Activated T-cell treated with anti-CD3 and anti-CD28 coated beads for 24 hours (primary cell): ENCODE results near the gene KDM4C.
"Not testable (repeated sequence)": the region's sequence is repeated elsewhere in the genome, so short reads cannot be mapped to it uniquely, and the experiment has no call there.

Experiments
- DNase-seq: peaks from one replicate; pipeline ENCODE4 v3.0.0-alpha.2; 2020; ENCODE audit warnings: low read depth

The KDM4C gene

DNA sequence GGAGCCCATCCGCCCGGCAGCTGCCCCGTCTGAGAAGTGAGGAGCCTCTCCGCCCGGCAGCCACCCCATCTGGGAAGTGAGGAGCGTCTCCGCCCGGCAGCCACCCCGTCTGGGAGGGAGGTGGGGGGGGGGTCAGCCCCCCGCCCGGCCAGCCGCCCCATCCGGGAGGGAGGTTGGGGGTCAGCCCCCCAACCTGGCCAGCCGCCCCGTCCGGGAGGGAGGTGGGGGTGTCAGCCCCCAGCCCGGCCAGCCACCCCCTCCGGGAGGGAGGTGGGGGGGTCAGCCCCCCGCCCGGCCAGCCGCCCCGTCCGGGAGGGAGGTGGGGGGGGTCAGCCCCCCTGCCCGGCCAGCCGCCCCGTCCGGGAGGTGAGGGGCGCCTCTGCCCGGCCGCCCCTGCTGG, 49.9 kb downstream of the KDM4C start:
- not testable (repeated sequence) for DNase-seq

DNA sequence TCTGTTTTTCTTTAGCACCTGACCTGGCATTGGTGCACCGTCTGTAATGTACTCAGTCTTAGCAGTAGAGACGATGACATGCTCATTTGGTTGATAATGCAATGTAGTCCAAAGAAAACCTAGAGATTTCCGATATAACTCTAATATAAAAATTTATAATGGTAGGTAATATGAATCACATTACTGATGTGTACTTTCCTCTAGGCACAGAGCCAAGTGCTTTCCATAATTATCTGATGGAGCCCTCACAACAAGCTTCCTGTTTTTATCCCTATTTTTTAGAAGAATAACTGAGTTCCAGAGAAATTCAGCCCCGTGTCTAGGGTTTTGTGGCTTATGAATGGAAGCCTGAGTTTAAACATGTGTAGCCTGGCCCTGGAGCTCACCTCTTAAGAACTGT, 53.7 kb downstream of the KDM4C start:
- DNase-seq: no peak

DNA sequence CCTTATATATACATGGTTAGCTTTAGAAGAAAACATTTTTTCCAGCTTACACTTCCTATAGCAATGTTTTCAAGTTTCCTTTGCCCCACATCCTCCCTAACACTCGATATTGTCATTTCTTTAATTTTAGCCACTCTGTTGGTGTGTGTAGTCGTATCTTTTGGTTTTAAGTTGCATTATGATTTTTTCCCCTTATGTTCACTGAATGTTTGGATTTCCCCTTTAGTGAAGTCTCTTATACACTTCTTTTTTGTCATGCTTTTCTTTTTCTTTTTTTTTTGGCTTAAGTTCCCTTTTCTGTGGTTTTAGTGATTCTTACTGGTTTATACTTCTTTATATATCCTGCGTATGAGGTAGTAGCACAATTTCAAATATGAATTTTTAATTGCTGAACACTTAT, 58.8 kb downstream of the KDM4C start:
- DNase-seq: no peak

DNA sequence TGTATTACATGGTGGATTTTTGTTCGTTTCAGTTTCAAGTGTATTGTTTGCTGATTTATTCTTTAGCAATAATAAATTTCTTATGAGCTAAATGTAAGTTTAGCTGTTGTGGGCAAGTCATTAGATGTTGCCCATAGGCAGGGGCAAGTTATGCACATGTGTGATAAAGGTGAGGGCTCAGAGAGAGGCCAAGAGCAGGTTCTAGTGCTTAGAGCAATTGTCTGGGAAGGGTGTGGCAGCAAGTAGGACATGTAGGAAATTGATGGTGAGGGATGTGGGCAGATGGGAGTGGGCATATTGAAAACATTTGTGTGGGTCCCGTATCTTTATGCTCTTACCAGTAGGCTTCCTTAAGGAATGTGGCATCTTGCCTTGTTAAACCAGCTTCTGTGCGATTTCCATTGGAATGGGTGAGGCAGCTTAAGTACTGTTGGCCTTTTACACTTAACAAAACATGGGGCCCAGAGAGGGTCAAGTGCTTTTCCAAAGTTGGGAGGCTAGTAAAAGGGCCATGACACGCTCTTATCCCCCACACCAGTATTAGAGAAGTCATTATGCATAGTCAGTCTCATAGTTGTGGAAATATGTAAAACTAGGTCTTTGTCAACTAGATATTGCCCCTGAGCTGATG, 60.6 kb downstream of the KDM4C start:
- DNase-seq: no peak

DNA sequence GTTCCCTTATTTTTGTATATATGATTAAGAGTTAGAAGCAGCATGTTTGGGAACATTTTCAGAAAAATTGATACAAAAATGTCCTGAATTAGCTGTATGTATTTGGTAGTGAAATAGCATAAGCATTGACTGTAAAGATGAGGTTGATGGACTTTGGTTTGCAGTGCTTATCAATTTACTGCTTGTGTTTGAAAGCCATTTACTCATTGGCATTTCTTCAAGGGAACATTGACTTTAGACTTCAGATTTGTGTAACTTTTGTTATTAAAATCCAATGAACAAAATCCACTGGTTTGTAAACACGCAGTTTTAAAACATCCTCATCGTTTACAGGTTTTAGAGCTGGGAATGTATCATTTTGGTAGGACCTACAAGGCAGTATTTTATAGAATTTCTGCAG, 61.3 kb downstream of the KDM4C start:
- no peak for DNase-seq

DNA sequence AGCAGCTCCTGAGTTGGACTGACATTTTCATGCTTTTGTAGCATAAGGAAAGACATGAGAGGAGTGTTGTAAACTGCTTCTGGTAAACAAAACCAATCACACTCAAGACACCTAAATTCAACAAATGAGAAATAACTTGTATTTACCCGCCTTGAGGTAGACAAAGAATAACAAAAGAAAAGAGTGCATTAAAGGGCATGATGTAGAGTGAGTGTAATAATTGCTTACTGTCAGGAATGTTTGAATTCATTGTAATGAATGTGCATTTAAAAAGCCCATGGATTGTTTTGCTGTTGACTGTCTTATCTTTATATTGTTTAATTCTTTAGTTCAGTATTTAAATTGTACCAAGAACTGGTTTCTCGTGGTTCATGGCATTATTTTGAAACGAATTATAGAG, 61.8 kb downstream of the KDM4C start:
- no peak for DNase-seq

DNA sequence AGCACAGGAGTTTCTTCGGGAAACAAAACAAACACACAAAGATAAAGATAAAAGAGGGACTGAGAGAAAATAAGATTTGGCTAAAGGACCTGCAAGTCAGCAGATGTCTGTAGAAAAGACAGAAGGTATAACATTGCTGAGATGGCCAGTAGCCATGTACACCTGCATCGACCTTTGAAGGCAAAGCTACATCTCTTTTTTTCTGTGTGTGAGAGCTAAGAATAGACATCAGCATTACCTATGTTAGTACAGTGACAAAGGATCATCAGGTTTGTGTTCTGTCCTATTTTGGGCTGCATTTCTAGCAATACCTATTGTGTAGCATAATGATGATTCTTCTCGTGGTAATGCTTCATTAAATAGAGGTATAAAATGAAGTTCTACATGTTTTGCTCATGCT, 64.9 kb downstream of the KDM4C start:
- no peak for DNase-seq

DNA sequence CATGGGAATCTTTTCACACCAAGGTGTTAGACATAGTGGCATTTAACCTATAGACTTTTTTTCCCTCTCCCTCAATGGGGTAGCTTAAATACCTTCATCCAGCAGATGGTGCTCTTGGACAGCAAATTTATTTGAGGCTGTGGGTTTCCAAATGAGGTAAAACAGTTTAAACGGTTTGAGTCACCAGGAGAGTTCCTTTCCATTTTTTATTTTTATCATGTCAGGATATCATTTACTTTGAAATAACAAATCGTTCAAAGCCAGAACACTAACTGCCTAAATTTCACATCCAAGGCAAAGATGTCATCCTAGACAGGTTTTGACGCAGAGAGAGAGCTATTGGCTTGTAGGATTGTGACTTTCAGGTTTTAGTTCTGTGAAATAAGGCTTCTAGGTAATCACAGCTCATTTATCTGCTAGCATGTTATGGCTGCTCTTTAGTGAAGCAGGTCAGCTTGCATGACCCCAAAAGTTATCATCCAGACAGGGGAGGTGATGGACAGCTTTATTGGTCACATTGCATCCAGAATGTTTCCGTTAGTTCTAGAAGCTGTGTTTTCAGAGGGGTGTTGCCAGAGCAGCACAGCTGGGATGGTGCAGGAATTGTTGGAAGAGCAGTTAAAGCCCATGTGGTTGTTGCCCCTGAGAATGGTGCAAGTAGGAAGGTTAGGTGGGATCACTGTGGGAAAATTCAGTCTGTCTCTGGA, 69.8 kb downstream of the KDM4C start:
- DNase-seq: peak; percentile 20

DNA sequence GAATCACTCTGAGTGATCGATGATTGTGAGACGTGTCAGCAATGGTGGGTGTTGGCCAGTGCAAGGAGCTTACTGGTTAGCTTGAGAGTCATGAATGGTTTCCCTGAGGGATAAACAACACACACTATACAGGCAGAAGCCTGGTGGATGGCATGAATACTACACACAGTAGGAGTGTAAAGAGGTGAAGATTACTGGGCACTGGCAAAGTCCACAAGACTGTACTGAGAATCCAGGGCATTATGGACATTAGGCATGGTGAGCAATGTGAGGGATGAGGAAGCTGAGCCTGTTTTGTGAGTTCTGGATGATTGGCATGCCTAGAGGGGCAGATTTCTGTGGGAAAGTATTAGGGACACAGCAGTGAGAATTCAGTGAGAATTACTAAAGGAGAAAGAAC, 71.3 kb downstream of the KDM4C start:
- DNase-seq: no peak

DNA sequence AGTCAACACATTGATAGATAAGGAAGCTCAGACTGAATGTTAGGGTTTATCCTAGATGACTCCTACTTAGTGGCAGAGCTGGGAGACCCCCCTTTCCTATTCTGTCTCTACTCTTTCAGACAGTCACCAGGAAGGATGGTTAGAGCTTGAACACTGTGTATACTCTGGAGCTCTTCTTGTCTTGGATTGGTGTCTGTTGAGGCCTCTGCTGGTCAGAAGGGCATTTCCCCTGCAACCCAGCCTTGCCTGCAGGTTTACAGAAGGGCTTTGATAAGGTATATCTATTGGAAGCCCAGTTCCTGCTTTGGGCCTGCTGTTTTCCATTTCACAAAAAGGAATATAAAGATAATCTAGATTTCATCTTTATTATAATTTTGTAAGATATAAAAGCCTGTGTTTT, 71.8 kb downstream of the KDM4C start:
- no peak for DNase-seq

DNA sequence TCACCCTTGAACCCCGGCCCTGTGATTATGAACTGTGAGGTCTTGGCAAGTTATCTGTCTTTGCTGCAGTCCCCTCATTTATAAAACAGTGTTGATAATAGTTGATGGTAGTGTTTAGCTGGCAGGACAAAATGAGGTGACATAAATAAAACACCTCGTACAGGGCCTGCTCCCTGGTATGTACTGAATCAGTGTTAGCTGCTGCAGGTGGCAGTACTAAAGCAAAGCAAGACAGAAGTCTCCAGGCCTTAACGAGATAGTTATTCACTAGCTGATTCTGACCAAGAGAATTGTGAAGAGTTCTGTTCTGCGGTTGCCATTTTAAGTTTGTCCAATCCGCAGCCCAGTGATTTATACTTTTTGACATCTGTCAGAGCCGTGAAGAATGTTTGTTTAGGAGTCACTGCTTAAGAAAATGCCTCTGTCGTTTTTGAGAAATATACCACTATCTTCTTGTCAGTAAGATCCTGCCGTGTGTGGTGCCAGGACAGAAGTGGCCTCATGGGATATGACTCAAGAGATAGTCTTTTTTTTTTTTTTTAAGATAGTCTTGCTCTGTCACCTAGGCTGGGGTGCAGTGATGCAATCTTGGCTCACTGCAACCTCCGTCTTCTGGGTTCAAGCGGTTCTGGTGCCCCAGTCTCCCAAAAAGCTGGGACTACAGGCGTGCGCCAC, 75.9 kb downstream of the KDM4C start:
- DNase-seq: no peak

DNA sequence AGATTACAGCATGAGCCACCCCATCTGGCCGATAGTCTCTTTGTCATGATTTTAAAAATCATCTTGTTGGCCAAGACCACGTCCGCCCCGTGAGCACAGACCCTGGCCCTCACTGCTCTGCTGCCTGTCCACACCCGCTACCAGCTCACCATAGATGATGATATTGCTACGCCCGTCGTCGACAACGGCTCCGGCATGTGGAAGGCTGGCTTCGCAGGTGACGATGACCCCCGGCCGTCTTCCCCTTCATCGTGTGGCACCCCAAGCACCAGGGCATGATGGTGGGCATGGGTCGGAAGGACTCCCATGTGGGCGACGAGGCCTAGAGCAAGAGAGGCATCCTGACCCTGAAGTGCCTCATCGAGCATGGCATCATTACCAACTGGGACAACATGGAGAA, 76.5 kb downstream of the KDM4C start:
- DNase-seq: no peak

DNA sequence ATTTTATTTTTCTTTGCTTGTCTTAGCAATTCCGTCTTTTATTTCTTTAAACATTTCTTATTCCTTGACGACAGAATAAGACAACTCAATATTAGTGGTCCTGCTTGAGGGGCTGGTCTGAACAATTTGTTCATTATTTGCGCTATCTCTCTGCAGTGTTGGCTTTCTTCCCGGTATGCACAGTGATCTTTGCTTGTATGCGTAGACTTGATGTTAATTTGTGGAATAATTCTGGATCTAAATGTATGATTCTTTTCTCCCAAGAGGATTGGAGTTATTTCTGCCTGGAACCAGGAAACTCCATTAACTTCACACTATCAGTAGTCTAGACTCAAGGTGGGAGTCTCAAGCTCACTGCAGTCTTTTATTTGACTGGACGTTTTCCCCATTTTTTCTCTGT, 80.4 kb downstream of the KDM4C start:
- DNase-seq: no peak

DNA sequence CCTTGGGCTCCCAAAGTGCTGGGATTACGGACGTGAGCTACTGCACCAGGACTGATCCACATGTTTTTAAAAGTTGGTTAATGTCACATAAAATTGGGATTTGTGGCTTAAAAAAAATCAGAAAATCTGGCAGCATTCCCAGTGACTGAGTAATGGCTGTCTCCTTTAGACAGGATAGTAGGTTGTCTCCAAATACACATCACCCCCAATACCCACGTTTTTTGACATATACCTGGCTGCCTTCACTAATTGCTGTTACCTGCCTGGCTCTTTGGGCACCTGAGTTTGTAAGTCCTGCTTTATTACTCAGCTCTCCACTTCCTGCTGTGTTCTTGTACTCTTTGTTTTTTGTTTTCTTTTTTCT, 84.8 kb downstream of the KDM4C start:
- no peak for DNase-seq

DNA sequence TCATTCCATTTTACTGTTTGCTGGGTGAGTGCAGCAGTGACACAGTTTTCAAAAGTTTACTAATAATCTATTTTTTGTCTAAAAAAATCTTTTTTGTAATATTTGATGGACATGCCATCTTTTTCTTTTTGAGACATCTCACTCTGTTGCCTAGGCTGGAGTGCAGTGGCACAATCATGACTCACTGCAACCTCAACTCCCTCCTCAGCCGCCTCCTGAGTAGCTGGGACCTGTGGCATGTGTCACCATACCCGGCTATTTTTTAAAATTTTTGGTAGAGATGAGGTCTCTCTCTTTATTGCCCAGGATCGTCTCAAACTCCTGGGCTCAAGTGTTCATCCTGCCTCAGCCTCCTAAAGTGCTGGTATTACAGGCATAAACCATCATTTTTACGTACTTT, 86.0 kb downstream of the KDM4C start:
- DNase-seq: no peak

DNA sequence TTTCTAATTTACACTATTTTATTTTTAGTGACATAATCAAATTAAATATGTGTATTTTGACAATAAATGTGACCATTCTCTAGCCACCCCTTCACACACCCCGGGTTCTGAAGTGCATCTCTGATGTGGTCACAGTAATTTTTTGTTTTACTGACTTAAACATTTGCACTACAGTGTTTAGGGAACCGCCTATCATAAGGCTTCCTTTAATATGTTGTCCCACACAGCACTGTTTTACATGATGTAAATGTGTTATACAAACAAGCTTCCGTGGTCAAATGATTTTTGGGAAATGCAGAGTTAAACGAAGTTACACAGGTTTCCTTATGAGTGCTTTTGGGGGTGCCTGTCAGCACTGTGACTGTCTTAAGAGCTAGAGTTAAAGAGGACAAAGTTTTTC, 86.5 kb downstream of the KDM4C start:
- no peak for DNase-seq

DNA sequence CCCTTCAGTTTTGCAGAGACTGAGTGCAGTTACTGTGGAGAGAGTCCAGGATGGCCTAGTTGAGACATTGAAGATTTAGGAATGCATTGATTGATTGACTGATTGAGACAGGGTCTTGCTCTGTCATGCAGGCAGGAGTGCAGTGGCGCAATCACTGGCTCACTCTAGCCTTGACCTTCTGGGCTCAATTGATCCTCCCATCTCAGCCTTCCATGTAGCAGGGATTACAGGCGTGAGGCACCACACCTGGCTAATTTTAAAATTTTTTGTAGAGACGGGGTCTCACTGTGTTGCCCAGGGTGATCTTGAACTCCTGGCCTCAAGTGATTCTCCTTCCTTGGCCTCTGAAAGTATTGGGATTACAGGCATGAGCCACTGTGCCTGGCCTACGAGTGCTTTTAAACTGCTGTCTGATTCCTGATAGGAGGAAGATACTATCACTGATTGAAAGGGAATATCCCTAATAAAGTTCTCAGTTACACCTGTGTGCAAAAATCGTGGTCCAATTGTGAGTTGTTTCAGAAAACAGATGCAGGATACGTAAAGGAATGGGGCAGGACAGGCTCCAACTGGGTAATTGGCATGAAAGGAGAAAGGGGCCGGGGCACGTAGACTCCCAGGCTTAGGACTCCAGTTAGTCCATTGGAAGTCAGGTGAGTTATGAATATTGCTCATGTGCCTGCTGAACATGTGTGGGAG, 87.5 kb downstream of the KDM4C start:
- no peak for DNase-seq

DNA sequence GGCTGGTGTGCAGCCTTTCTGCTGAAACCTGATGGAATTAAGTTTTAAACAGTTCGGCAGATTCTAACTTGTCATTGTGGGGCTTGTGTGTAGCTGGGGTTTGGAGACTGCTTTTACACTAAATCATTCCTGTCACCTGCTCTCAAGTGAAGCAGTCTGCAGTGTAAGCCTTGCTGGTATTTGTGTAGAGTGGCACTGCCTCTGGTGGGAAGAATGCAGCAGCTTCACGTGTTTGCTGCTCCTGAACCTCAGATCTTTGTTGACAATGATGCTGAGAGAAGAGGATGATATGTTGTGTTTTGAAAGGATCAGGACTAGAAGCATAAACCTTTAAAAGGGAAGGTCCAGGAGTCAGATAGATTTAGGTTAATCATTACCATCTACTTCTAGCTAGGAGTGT, 88.1 kb downstream of the KDM4C start:
- no peak for DNase-seq

DNA sequence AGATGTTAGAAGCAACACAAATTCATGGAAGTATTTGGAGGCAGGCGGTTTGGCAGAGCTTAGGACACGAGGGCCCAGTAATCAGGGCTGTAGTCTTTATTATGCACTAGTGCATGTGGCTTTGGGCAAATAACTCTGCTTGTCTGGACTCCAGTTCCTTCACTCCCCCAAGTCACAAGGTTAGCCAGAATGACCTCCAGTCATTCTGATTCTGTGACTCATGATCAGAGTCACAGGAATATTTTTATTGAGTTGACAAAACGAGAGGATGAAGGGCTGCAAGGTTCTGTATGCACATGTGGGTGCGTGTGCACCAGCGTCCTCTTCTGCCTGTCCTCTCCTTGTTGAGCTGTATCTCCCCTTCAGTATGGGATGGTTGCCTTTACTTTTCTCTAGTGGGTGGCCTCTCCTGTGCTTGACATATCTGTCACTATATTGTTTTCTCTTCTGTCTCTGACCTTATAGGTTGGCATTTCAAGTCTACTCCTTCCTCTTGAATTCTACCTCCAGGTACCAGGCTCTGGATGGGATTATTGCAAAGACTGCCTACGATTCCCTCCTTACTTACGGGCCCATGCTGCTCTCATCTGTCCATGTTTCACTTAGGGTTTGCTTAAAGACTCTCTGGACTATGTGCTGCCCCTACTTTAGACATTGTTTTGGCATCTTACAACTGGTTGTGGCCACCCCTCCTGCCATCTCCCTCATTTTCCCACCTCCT, 94.6 kb downstream of the KDM4C start:
- DNase-seq: no peak

DNA sequence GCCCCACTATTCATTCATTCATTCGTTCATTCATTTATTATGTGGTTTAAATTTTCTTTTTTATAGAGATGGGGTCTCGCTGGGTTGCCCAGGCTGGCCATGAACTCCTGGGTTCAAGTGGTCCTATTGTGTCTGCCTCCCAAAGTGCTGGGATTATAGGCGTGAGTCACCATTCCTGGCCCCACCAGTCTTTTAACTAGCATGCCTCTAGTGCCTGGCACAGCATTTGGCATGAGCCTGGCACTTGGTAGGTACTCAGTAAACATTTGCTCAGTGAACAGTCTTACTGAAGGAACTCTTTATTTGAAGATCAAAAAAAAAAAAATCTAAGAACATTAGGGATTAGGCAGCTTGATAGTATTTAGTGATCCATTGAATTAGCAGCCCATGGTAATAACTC, 98.1 kb downstream of the KDM4C start:
- DNase-seq: no peak

DNA sequence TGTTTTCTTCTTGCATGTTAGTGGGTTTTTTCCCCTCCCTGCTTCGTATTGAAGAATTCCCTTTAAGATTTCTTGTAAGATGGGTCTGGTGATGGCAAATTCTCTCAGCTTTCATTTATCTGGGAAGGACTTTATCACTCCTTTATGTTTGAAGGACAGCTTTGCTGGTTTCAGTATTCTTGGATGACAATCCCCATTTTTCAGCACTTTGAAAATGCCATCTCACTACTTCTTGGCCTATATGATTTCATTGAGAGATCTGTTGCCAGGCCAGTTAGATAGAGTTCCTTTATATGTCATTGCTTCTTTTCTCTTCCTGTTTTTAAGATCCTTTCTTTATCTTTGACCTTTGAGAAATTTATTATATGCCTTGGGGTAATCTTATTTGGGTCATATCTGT, 106.3 kb downstream of the KDM4C start:
- DNase-seq: no peak
